ENCODE measurements around the gene PPP2R5E. TPM values are rescaled to one million over a fixed set of nuclear protein-coding genes. Genes with fewer than 3 reads are reported as not detected.
"Not testable (repeated sequence)": the region's sequence is repeated elsewhere in the genome, so short reads cannot be mapped to it uniquely, and the experiment has no call there.

The PPP2R5E gene
- 10 to 100 TPM in 1 of 3 donors, 1 to 10 TPM in 2; 4.3 to 14.2 (median 8.3) TPM for polyA plus RNA-seq

GRCh38 chr14:63543000-63543825 is at the start of gene PPP2R5E:
Gene PPP2R5E, minus strand, starts transcription at chr14:63543377. Its CDS starts 3,692 bp downstream, at chr14:63539685.
- H3K27ac ChIP-seq (ENCODE audit: low read depth, low read length): no peak within 1 kb of the TSS
- WGBS, 3 donors: 0 to 1% (median 0%) methylated on average over 56 to 78 of the region's 78 CpGs

GRCh38 chr14:63583046-63583445 is 39.9 kb upstream of the PPP2R5E start:
- WGBS, 3 donors: 75 to 92% (median 87%) methylated on average over 8 of the region's 8 CpGs
- not testable (repeated sequence) for H3K27ac ChIP-seq (ENCODE audit: low read depth, low read length)

GRCh38 chr14:63581491-63581890 is 38.3 kb upstream of the PPP2R5E start:
- 41 to 57% (median 53%) methylated on average over 4 of the region's 4 CpGs for WGBS, 3 donors
- H3K27ac ChIP-seq (ENCODE audit: low read depth, low read length): no peak overlapping the region

GRCh38 chr14:63578300-63578699 is 35.1 kb upstream of the PPP2R5E start:
- 92 to 100% (median 97%) methylated on average over 1 of the region's 1 CpG for WGBS, 3 donors
- H3K27ac ChIP-seq (ENCODE audit: low read depth, low read length): no peak overlapping the region

GRCh38 chr14:63573581-63573980 is 30.4 kb upstream of the PPP2R5E start:
- no peak overlapping the region for H3K27ac ChIP-seq (ENCODE audit: low read depth, low read length)
- WGBS, 3 donors: 52 to 71% (median 59%) methylated on average over 4 of the region's 4 CpGs

- 87 to 89% (median 87%) methylated on average over 2 to 3 of the region's 3 CpGs for WGBS, 3 donors
- H3K27ac ChIP-seq (ENCODE audit: low read depth, low read length): no peak overlapping the region
These were observed 22.3 kb upstream of the PPP2R5E start for GRCh38 chr14:63565448-63565847.

- WGBS, 3 donors: 3 to 48% (median 10%) methylated on average over 1 of the region's 1 CpG
- no peak overlapping the region for H3K27ac ChIP-seq (ENCODE audit: low read depth, low read length)
These were observed 21.1 kb upstream of the PPP2R5E start for GRCh38 chr14:63564318-63564717.

- WGBS, 3 donors: 78 to 88% (median 79%) methylated on average over 7 of the region's 7 CpGs
- no peak overlapping the region for H3K27ac ChIP-seq (ENCODE audit: low read depth, low read length)
These were observed 20.3 kb upstream of the PPP2R5E start for GRCh38 chr14:63563370-63564026.

GRCh38 chr14:63562405-63562804 is 19.2 kb upstream of the PPP2R5E start:
- WGBS, 3 donors: 72 to 82% (median 77%) methylated on average over 3 of the region's 3 CpGs
- no peak overlapping the region for H3K27ac ChIP-seq (ENCODE audit: low read depth, low read length)

GRCh38 chr14:63555572-63555971 is 12.4 kb upstream of the PPP2R5E start:
- WGBS, 3 donors: 78 to 90% (median 87%) methylated on average over 7 of the region's 7 CpGs
- no peak overlapping the region for H3K27ac ChIP-seq (ENCODE audit: low read depth, low read length)

- H3K27ac ChIP-seq (ENCODE audit: low read depth, low read length): no peak overlapping the region
- WGBS, 3 donors: 54 to 77% (median 58%) methylated on average over 3 of the region's 3 CpGs
These were observed 8.2 kb upstream of the PPP2R5E start for GRCh38 chr14:63551332-63551731.

GRCh38 chr14:63547798-63548335 is 4.7 kb upstream of the PPP2R5E start:
- 56 to 74% (median 67%) methylated on average over 8 of the region's 8 CpGs for WGBS, 3 donors
- H3K27ac ChIP-seq (ENCODE audit: low read depth, low read length): no peak overlapping the region

GRCh38 chr14:63545431-63545830 is 2.3 kb upstream of the PPP2R5E start:
- WGBS, 3 donors: 86 to 91% (median 91%) methylated on average over 3 of the region's 3 CpGs
- no peak overlapping the region for H3K27ac ChIP-seq (ENCODE audit: low read depth, low read length)

GRCh38 chr14:63544591-63545299 is 1.6 kb upstream of the PPP2R5E start:
- 16 to 24% (median 18%) methylated on average over 6 of the region's 6 CpGs for WGBS, 3 donors
- no peak overlapping the region for H3K27ac ChIP-seq (ENCODE audit: low read depth, low read length)

GRCh38 chr14:63543826-63544406 is 739 bp upstream of the PPP2R5E start:
- WGBS, 3 donors: 0 to 1% (median 0%) methylated on average over 22 of the region's 22 CpGs
- H3K27ac ChIP-seq (ENCODE audit: low read depth, low read length): no peak overlapping the region

GRCh38 chr14:63542231-63542999 is 762 bp downstream of the PPP2R5E start:
- no peak overlapping the region for H3K27ac ChIP-seq (ENCODE audit: low read depth, low read length)
- 0 to 4% (median 1%) methylated on average over 42 to 46 of the region's 46 CpGs for WGBS, 3 donors

- H3K27ac ChIP-seq (ENCODE audit: low read depth, low read length): no peak overlapping the region
These were observed 7.3 kb downstream of the PPP2R5E start for GRCh38 chr14:63535918-63536317.

- no peak overlapping the region for H3K27ac ChIP-seq (ENCODE audit: low read depth, low read length)
- 96 to 99% (median 99%) methylated on average over 15 of the region's 15 CpGs for WGBS, 3 donors
These were observed 9.7 kb downstream of the PPP2R5E start for GRCh38 chr14:63533474-63533873.
